Umbilical cord (tissue), 2 donors: Measurements from ENCODE around the gene GRM8. TPM values are rescaled to one million over a fixed set of nuclear protein-coding genes. Genes with fewer than 3 reads are reported as not detected.

Experiments
- DNase-seq: peaks from one replicate; pipeline ENCODE4 v3.0.0-alpha.2; 2015; ENCODE audit warnings: low spot score
- total RNA-seq: library from RNA; depleted of rRNA; stranded (reverse); fragments of >200 nt; gene quantifications from one replicate; pipeline ENCODE4 v1.2.3, GENCODE V29; 2014; ENCODE audit warnings: low replicate concordance; ENCODE audit not compliant: insufficient read depth

GRM8 gene
- total RNA-seq, 1 donor from 2014 or later = 4.1 TPM

GRCh38 chr7:126818393-126819196 lies 434.1 kb downstream of the GRM8 start:
- no peak for DNase-seq

GRCh38 chr7:126809188-126809587 lies 443.6 kb downstream of the GRM8 start:
- no peak for DNase-seq

DNA sequence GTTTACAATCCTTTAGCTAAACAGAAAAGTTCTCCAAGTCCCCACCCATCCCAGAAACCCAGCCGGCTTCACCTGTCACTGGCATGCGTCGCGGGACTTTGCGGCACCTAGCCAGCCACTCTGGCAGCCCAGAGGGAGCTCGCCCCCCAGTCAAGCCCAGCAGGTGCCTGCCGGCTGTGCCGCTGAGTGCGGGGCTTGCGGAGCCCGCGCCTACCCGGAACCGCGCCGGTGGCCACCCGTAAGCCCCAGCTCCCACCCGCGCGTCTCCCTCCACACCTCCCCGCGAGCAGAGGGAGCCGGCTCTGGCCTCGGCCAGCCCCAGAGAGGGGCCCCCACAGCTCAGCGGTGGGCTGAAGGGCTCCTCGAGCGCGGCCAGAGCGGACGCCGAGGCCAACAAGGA lies 446.1 kb downstream of the GRM8 start:
- no peak for DNase-seq

GRCh38 chr7:126805351-126805750 lies 447.4 kb downstream of the GRM8 start:
- no peak for DNase-seq

DNA sequence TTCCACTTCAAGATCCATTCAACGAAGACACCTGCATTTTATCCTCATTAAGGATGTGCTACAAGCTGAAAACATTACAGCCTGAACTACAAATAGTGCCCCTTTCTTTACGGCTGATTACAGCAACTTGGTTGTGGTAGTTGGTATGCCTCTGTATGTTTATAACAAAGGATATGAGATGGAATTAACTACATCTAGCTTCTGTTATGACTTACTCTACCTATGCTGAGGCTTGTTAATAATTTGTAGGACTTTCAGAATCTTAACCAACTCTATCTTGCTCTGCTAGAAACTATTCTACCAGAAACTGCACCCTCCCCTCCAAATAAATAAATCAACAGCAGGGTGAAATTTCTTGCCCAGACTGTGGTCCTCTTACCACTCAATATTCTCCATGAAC lies 448.1 kb downstream of the GRM8 start:
- DNase-seq = no peak

- DNase-seq = peak; percentile 86
Measured at GRCh38 chr7:126803990-126804389, 448.8 kb downstream of the GRM8 start.

DNA sequence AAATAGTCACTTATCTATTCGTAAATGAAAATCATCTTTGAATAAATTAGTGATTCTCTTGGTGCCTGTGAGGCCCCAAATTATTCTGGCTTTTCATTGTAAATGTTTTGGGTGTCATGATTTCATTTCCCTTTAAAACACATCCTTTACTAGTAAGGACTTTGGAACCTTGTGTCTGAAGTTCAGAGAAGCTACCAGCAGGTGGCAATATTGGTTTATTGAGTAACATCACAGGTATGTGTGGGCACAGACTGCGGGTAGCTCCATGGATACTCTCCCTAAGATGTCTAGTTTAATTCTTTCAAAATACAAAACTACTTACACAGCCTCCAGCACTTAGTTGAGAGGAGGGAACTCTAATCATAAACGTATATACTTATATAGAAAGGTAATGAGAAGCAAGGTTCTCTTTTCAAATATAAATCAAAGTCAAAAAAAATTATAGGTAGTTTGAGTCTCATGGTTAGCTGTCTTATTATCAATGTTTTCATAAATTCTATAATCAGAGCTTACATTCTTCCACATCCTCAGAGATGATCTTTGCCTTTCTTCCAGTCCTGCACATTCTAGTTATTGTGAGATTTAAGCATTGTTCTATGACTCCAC lies 449.6 kb downstream of the GRM8 start:
- peak; percentile 73 for DNase-seq

DNA sequence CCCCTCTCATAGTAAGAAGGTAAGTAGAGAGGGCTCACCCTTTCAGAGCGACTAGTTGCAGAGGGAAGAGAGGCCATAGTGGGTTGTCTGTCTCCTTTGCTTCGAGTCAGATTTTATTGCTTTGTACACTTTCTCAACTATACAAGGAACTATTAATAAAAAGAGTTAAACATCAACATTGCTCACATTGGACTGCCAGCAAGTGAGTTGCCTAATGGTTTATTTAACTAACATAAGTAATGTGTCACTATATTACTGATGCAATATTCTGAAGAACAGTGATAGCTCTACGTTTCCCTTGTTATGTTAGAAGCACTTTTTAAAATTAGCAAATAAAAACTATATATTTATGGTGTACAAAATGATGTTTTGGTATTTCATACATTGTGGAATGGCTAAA lies 451.0 kb downstream of the GRM8 start:
- no peak for DNase-seq

DNA sequence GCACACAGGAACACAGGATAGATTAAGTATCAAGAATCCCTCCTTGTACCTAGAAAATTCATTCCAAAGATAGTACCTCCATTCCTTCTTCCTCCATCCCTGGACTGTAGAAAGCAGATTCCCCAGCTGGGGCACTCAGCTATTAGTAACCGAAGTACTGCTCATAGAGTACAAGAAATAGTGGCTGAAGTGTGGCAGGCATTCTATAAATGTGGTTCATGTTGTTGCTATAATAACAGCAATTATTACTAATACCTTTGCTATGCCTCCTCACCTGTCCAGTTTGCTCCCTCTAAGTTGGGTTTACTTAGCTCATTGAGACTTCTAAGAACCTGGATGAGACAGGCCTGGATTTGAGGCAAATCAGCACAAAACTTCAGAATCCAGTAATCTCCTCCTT lies 453.2 kb downstream of the GRM8 start:
- DNase-seq = no peak

DNA sequence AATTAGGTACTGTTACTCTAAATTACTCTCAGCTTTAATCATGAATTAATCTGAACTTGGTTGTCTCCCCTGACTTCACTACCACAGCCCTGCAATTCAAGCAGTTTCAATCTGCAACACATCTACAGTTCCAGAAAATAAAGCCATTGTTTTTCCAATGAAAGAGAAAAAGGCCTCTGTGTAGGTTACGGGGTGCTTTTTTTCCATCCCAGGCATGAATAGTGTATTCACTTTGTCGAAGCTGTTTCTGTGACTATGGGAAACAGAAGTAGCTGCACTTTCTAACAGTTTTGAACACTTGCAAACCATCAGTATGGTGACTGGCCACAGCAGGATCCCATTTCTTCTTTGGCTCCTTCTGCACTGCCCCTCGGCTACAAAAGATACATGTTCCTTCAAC lies 460.2 kb downstream of the GRM8 start:
- no peak for DNase-seq

GRCh38 chr7:126791306-126791705 lies 461.4 kb downstream of the GRM8 start:
- no peak for DNase-seq

DNA sequence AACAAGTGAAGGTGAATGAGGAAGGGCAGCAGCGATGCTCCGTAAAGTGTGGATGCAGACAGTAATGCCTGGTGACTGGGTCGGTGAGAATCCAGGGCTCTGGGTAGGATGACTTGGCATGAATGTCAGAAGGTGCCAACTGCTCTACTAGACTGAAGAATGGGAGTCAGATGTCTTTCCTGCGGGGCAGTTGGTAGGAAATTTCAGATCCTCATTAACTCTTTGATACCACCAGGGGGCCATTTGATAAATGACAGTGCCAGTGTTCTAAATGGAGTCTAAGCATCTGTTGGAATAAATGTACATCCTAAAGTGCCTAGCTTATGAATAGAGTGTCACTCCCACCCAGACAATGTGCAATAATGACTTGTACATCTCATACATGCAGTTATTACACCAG lies 462.0 kb downstream of the GRM8 start:
- DNase-seq = no peak

DNA sequence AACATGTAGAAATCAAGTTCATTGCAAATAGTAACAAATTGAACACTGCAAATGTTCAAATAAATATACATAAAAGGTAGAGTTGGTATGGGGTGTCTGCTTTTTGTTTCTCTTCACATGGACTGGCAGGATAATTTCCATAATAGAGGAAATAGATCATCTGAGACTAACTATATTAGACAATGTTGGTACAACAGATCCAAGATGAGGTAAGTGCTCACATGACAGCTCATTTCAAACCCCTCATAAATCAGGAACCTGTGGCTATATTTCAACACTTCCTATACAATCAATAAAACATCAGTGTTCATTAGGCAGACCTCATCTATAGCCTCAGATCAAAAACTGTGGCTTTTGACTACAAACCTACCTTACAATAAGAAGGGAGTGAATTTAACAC lies 469.1 kb downstream of the GRM8 start:
- no peak for DNase-seq

DNA sequence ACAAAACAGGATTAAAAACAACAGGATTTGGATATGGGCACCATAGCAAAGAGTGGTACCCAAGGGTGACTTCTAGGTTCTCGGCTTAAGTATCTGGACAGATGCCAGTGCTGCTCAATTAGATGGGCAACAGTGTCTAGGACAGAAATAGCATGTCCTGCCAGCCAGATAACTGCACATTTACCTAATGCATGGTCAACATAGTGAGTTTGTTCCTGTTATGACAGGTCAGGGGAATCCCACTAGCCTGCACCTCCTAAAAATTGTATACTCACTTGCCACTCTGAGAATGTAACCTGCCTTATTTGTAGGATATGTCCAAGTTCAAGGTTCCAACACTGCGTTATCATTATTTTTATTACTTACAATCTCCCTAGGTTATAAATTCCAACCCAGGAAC lies 471.7 kb downstream of the GRM8 start:
- DNase-seq = no peak

GRCh38 chr7:126778101-126778500 lies 474.6 kb downstream of the GRM8 start:
- DNase-seq = no peak

GRCh38 chr7:126776498-126776897 lies 476.2 kb downstream of the GRM8 start:
- DNase-seq = no peak

DNA sequence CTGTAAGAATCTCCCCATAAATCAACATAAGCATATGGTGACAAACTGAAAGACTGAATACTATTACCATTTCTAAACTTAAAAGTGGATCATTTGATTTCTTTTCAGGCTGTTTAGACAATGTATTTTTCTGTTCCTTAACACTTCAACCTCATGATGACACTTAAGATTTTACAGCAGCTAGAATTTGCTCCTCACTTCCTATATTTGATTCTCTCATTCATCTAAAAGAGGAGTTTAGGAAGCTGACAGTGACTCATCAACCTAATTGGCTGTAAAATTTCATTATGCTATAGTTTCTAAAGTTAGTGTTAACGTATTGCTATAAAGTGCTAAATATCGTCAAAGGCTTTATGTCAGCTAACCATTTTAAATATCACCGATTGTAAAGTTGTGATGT lies 478.7 kb downstream of the GRM8 start:
- DNase-seq = no peak

- no peak for DNase-seq
Measured at GRCh38 chr7:126768836-126769235, 483.9 kb downstream of the GRM8 start.

GRCh38 chr7:126760914-126761577 lies 491.7 kb downstream of the GRM8 start:
- no peak for DNase-seq

DNA sequence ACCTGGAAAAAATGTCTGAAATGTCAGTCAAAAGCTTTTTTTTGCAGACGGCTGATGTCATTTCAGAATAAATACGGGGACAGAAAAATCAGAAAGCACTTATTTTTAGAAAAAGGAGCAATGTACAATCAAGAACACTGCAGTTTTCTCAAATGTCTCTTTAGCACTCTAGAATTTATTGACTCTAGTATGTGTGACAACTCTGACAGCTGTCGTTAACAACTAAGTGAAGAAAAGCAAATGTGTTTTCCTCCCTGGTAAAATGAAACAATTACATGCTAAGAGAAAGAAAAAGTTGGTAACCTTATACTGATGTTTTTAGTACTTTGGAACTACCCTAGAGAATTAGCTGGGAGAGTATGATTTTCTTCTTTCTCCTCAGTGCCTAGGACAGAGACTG lies 497.4 kb downstream of the GRM8 start:
- no peak for DNase-seq

DNA sequence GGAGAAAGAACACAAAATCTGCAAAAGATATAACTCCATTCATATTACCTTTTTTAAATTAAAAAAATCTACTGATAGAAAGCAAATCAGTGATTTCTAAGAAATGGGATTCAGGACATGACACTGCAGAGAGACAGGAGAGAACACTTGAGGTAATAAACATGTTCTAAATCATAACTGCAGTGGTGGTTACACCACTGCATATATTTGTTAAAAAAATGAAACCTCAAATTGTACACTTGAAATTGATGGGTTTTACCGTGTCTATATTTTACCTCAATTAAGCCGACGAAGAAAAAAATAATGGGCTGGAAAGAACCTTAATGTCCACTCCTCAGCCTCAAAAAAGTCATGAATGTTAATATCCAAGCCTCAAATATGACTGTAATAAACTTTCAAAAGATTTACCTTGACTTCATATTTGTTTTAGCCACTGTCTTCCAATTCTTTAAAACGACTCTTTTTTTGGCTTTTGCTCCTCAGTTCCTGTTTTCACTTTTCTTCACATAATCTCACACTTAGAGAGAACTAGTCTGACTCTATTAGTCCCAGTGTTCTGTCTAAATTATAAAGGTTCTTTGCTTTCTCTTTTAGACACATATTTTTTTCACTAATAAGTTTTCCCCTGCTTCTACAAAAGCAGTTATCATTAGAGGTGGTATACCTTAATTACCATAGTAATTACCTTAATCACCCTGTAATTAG lies 502.4 kb downstream of the GRM8 start:
- DNase-seq = no peak

- DNase-seq = no peak
Measured at GRCh38 chr7:126728967-126729366, 523.8 kb downstream of the GRM8 start.
